IPS-NIHi7 (cell line): ENCODE data around the gene C9orf40.

Source experiments
- DNase-seq: peaks from one replicate; pipeline ENCODE4 v3.0.0; 2012; ENCODE audit warnings: mixed read lengths; ENCODE audit errors: extremely low spot score

The C9orf40 gene

DNA sequence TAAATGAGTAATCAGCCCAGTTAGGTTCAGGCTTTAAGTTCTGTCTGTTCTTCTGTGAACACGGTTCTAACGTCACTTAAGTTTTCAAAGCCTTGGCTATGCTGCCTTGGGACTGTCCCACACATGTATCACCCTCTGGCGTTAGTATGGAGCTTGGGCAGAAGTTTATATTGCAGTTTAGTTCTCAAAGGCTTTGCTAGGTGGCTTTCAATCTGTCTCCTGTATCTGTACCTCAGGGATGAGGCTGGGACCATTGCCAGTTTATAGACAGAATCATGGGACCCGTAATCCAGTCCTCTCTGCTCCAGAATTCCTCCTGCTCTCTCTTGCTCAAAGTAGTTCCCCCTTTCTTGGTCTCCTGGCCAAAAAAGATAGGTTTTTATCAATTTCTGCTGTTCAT lies 12.1 kb downstream of the C9orf40 start:
- peak; percentile 22 for DNase-seq

DNA sequence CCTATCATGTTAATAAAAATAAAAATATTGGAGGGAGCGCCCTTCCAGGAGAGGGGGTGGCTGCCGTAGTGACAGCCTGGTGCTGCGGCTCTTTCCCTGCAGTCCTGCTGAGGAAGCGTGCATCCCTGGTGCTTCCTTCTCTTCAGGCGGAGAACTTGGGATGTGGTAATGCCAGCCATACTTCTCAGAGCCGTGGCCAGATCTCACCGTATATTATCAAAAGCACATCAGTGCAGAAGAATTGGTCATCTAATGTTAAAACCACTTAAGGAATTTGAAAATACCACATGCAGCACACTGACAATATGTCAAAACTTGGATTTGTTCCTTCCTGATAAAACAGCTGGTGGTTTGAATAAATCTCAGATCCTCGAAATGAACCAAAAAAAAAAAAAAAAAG lies 17.7 kb downstream of the C9orf40 start:
- DNase-seq, result no peak

DNA sequence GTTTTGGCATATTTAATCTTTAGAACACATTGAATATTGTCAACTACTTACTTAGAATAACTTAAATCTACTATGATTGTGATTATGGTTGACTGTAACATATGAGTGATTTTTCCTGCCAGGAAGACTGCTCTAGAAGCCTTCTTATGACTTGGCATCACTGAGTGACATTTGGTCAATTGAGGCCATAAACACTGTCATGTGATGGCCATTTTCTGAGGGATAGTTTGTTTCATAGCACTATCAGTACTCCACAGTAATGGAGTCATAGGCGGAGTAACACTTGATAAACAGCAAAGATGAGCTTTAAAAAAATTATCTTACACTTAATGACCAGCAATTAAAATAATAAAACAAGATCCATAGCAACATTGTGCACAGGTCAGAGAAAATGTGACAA lies 31.0 kb downstream of the C9orf40 start:
- no peak for DNase-seq

DNA sequence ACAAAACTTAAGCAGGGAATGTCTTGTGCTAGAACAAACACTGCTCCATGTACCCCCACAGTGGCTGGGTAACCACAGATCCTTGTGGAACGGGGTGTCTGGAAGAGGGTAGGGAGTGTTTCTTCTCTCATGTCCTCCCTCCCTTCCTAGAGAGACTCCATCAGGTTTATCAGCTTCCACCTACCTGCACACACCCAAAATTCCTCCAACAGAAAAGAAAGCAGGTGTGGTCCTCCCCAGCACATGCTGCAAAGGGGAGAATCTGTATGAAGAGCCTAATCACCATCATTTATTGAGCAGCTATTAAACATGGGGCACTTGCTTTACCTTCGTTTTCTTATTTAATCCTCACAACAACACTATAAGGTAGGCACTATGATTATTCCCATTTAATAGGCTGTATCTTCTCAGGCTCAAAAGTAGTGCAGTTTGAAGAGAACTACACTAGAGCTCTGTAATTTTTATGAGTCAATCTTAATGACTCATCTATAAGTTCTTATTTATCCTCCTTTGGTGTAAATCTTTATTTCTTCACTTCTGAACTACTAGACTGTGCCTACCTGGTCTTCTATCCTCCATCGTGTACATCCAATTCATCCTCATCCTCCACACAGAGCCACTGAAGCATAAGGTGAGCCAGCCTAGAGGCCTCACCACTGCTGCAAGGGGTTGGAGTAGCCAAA lies 31.6 kb downstream of the C9orf40 start:
- no peak for DNase-seq

DNA sequence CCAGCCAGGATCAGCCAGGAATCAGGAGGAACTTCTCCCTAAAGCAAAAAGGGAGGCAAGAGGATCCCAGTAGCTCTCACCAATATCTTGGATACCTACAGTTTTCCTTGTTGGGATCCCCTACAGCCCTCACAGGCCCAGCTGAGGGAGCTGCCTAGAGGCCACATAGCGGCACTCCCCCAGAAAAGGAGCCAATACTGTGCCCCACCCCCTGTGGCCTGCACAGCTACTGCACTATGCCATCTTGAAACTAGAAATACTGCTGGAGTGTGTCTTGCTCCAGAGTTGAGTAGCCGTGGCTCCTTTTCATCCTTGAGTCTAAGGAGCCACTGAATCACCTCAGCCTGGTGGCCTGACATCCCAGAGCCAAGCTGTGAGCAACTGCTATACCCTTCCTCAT lies 42.7 kb downstream of the C9orf40 start:
- DNase-seq, result no peak

DNA sequence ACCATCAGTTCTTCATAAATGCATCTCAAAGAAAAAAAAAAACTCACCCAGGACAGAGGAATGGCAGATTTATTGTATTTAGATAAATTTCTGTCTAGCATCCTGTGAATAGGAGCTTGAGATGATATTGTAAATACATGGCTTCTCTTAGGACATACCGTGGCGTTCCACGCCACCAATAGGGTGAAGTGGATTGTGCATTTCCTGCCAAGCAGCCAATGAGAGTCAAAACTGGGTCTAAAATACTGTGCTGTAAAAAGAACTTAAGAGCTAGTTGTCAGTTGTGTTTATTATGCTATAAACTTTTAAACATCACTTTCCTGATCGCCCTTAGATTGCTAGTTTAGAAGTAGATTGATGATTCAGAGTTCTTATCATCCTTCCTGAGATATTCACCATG lies 44.0 kb downstream of the C9orf40 start:
- no peak for DNase-seq

DNA sequence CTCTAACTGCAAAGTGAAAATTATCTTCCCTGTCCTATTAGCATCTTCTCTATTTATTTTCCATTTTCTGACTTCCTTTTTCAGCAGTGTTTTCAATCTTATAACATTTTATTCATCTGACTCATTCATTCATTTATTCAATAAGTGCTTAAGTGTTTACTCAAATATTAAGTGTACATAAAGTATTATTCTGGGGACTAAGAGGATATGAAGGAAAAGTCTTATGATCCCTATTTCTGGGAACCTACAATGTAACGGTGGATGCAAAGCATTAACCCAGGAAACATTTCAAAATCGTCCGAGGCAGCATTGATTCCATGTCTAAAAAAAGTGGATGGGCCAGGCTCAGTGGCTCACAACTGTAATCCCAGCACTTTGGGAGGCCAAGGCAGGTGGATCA lies 45.6 kb downstream of the C9orf40 start:
- DNase-seq, result no peak

DNA sequence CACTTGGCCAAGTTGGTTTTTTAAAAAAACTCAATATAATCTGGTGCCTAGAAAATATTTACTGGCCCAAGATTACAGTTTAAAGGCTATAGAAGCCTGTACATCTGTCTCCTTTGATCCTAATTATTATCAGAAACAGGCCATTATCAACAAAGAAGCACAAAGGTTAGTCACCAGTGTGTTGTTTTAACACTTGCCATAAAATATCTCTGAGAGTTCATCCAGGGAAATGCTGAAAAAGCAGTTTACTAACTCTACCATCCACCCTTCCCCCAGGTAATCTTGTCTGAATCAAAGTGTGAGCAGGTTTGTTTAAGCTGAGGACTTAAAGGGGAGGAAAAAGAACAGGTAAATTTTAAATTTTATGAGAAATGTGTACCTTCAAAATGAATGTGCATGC lies 51.7 kb downstream of the C9orf40 start:
- no peak for DNase-seq
